IMR-90 (cell line): ENCODE results near the gene TM9SF4. TPM values are rescaled to one million over a fixed set of nuclear protein-coding genes. Genes with fewer than 3 reads are reported as not detected.

Experiments used
- ATAC-seq: fragments of 200-7000 bp; cut with Tn5 transposase; 2 replicates; pipeline ENCODE4 v1.9.1; 2020; ENCODE audit warnings: low read depth, mild to moderate bottlenecking, moderate library complexity
- BruUV-seq: library from RNA; stranded (reverse); fragments of 400-500 nt; replicated peaks from 2 replicates; lab custom pipeline; 2021; lab: Mats Ljungman, UMichigan
- CTCF ChIA-PET: fragments of 300-600 bp; formaldehyde crosslinking; extraction: SDS; loops from one replicate; lab custom pipeline; 2021; ENCODE audit warnings: antibody characterized with exemption; lab: Yijun Ruan, JAX
- POLR2A ChIA-PET: fragments of 300-600 bp; sonication (Branson Sonifier 250); formaldehyde crosslinking; loops from one replicate; lab custom pipeline; 2022; ENCODE audit warnings: antibody characterized with exemption; ENCODE audit not compliant: unreplicated experiment; lab: Charles Lee
- DNase-seq: peaks from one replicate; pipeline ENCODE4 v3.0.0; 2013
- H2AFZ ChIP-seq: replicated peaks from 2 replicates; pipeline ENCODE3; 2013; ENCODE audit warnings: low read length, mild to moderate bottlenecking; ENCODE audit not compliant: poor library complexity
- H2AK5ac ChIP-seq: 2 replicates; pipeline ENCODE4 v1.6.1; 2013; ENCODE audit warnings: low read depth, low read length, inconsistent platforms
- H2AK9ac ChIP-seq: replicated peaks from 2 replicates; pipeline ENCODE3; 2013; ENCODE audit warnings: mild to moderate bottlenecking, low read depth, low read length, moderate library complexity; ENCODE audit not compliant: poor library complexity
- H2BK120ac ChIP-seq: 2 replicates; pipeline ENCODE4 v1.6.1; 2013; ENCODE audit warnings: low read depth, low read length, inconsistent platforms
- H2BK15ac ChIP-seq: 3 replicates; pipeline ENCODE4 v1.6.1; 2013; ENCODE audit warnings: low read depth, low read length, inconsistent platforms
- H2BK20ac ChIP-seq: 2 replicates; pipeline ENCODE4 v1.6.1; 2013; ENCODE audit warnings: low read depth, mild to moderate bottlenecking, inconsistent platforms, low read length, moderate library complexity
- H2BK5ac ChIP-seq: 2 replicates; pipeline ENCODE4 v1.6.1; 2013; ENCODE audit warnings: mild to moderate bottlenecking, low read depth, low read length, inconsistent platforms; ENCODE audit not compliant: poor library complexity, severe bottlenecking
- H3K14ac ChIP-seq: replicated peaks from 2 replicates; pipeline ENCODE4 v1.6.1; 2013; ENCODE audit warnings: low read depth, low read length, inconsistent platforms
- H3K18ac ChIP-seq: 2 replicates; pipeline ENCODE4 v1.6.1; 2013; ENCODE audit warnings: low read depth, low read length, control low read depth
- H3K23ac ChIP-seq: 2 replicates; pipeline ENCODE4 v1.6.1; 2013; ENCODE audit warnings: low read depth, low read length, inconsistent platforms
- H3K27ac ChIP-seq: 2 replicates; pipeline ENCODE4 v1.5.1; 2013; ENCODE audit warnings: mild to moderate bottlenecking, control low read depth, low read length; ENCODE audit not compliant: insufficient read depth
- H3K27me3 ChIP-seq: 2 replicates; pipeline ENCODE4 v1.6.1; 2013; ENCODE audit warnings: low read length; ENCODE audit not compliant: control insufficient read depth, insufficient read depth
- H3K36me3 ChIP-seq: 2 replicates; pipeline ENCODE4 v1.6.1; 2013; ENCODE audit warnings: low read length, mixed read lengths; ENCODE audit not compliant: control insufficient read depth, insufficient read depth
- H3K4ac ChIP-seq: 2 replicates; pipeline ENCODE4 v1.6.1; 2013; ENCODE audit warnings: low read depth, low read length, inconsistent platforms
- H3K4me1 ChIP-seq: 2 replicates; pipeline ENCODE4 v1.6.1; 2013; ENCODE audit warnings: low read length, mixed read lengths; ENCODE audit not compliant: control insufficient read depth, insufficient read depth
- H3K4me2 ChIP-seq: 2 replicates; pipeline ENCODE4 v1.6.1; 2013; ENCODE audit warnings: low read depth, mild to moderate bottlenecking, control low read depth, low read length, moderate library complexity
- H3K4me3 ChIP-seq: 2 replicates; pipeline ENCODE4 v1.5.1; 2013; ENCODE audit warnings: low read depth, mild to moderate bottlenecking, control low read depth, low read length, moderate library complexity; ENCODE audit not compliant: insufficient read depth
- H3K56ac ChIP-seq: 2 replicates; pipeline ENCODE4 v1.6.1; 2013; ENCODE audit warnings: low read length, inconsistent platforms; ENCODE audit not compliant: insufficient read depth; ENCODE audit errors: extremely low read depth
- H3K79me1 ChIP-seq, 2 experiments: 2 replicates each; pipeline ENCODE4 v1.6.1; 2013; ENCODE audit warnings: low read length in 2 of 2, inconsistent platforms in 1 of 2, low read depth in 1 of 2
- H3K9ac ChIP-seq: 2 replicates; pipeline ENCODE4 v1.6.1; 2013; ENCODE audit warnings: low read depth, low read length, control low read depth
- H3K9me1 ChIP-seq: 2 replicates; pipeline ENCODE4 v1.6.1; 2013; ENCODE audit warnings: low read length, inconsistent platforms; ENCODE audit not compliant: insufficient read depth
- H3K9me3 ChIP-seq: 2 replicates; pipeline ENCODE4 v1.6.1; 2013; ENCODE audit warnings: low read length; ENCODE audit not compliant: control insufficient read depth, insufficient read depth
- H4K20me1 ChIP-seq: 2 replicates; pipeline ENCODE4 v1.6.1; 2013; ENCODE audit warnings: low read length, inconsistent platforms; ENCODE audit not compliant: insufficient read depth
- H4K5ac ChIP-seq: 2 replicates; pipeline ENCODE4 v1.6.1; 2013; ENCODE audit warnings: mild to moderate bottlenecking, low read depth, low read length, control low read depth
- H4K8ac ChIP-seq, 2 experiments: 2 replicates each; pipeline ENCODE4 v1.6.1; 2013; ENCODE audit warnings: low read depth in 2 of 2, low read length in 2 of 2, control low read depth in 1 of 2, inconsistent platforms in 1 of 2
- H4K91ac ChIP-seq: 2 replicates; pipeline ENCODE4 v1.6.1; 2013; ENCODE audit warnings: low read depth, low read length, inconsistent platforms; ENCODE audit not compliant: insufficient read depth
- CEBPB ChIP-seq: IDR thresholded peaks from 2 replicates; pipeline ENCODE4 v1.6.1; 2012; ENCODE audit warnings: low read depth, low read length, improper control_type of control experiment
- CHD1 ChIP-seq: IDR thresholded peaks from 2 replicates; pipeline ENCODE4 v1.6.1; 2012; ENCODE audit warnings: low read depth, low read length, improper control_type of control experiment
- CTCF ChIP-seq: conservative IDR thresholded peaks from 2 replicates; pipeline ENCODE4 v1.5.1; 2012; ENCODE audit warnings: mild to moderate bottlenecking, low read depth, low read length, improper control_type of control experiment
- MAFK ChIP-seq: IDR thresholded peaks from 2 replicates; pipeline ENCODE4 v1.6.1; 2012; ENCODE audit warnings: low read depth, low read length, improper control_type of control experiment
- MXI1 ChIP-seq: IDR thresholded peaks from 2 replicates; pipeline ENCODE4 v1.6.1; 2012; ENCODE audit warnings: low read depth, mild to moderate bottlenecking, low read length, moderate library complexity, borderline replicate concordance
- NFE2L2 ChIP-seq: fragments of 150-350 bp; IDR thresholded peaks from 2 replicates; pipeline ENCODE4 v1.6.1; 2016; ENCODE audit warnings: low read depth, mild to moderate bottlenecking, low read length
- POLR2A ChIP-seq: IDR thresholded peaks from 2 replicates; pipeline ENCODE4 v1.6.1; 2012; ENCODE audit warnings: mild to moderate bottlenecking, low read depth, low read length
- RFX5 ChIP-seq: IDR thresholded peaks from 2 replicates; pipeline ENCODE4 v1.8.0; 2012; ENCODE audit warnings: low read depth, mild to moderate bottlenecking, low read length, moderate library complexity
- SMC3 ChIP-seq: fragments of 150-350 bp; IDR thresholded peaks from 2 replicates; pipeline ENCODE4 v1.6.1; 2016; ENCODE audit warnings: low read depth, mild to moderate bottlenecking, antibody characterized with exemption, low read length, moderate library complexity
- WGBS, 2 experiments: methylation state at CpG; one replicate each; pipeline versions ENCODE4 v1.1.5 to v1.1.7; 2013; ENCODE audit warnings: missing lambda C conversion rate in 2 of 2; ENCODE audit not compliant: insufficient read length in 1 of 2; ENCODE audit errors: extremely low coverage in 2 of 2; 5-methylcytosine and 5-hydroxymethylcytosine counted together
- dilution Hi-C: fragments of 300-500 bp; cut with HindIII; formaldehyde crosslinking; loops from one replicate; pipeline ENCODE4 v1.14.3; 2018; ENCODE audit warnings: low sequenced_read_pairs; ENCODE audit not compliant: unreplicated experiment
- in situ Hi-C: fragments of 300-500 bp; cut with MboI; formaldehyde crosslinking; loops from 3 replicates; pipeline ENCODE4 v1.14.3; 2019; ENCODE audit warnings: low sequenced_read_pairs, inconsistent platforms, mixed read lengths
- intact Hi-C: fragments of 100-400 bp; cut with micrococcal nuclease; formaldehyde crosslinking; loops from 2 replicates; pipeline ENCODE4 v1.10.0; 2022
- polyA plus RNA-seq, 3 experiments: library from polyadenylated mRNA; depleted of rRNA; stranded (reverse); fragments of >200 nt; gene quantifications; 2 replicates each; pipeline ENCODE4 v1.2.3, GENCODE V29; 2012; ENCODE audit warnings: low replicate concordance in 1 of 3
- total RNA-seq: library from RNA; depleted of rRNA; stranded (reverse); fragments of >200 nt; gene quantifications from 2 replicates; pipeline ENCODE4 v1.2.3, GENCODE V29; 2012
- TF ChIP-seq, protein P1 (sequence below): fragments of 150-350 bp; IDR thresholded peaks from 2 replicates; pipeline ENCODE4 v1.6.1; 2016; ENCODE audit warnings: low read depth, mild to moderate bottlenecking, low read length, moderate library complexity, borderline replicate concordance

TM9SF4 gene
- total and polyA plus RNA-seq, 2 of the 4 experiments (the other 2 are of a cell fraction) = 35.3 to 59.1 TPM

DNA sequence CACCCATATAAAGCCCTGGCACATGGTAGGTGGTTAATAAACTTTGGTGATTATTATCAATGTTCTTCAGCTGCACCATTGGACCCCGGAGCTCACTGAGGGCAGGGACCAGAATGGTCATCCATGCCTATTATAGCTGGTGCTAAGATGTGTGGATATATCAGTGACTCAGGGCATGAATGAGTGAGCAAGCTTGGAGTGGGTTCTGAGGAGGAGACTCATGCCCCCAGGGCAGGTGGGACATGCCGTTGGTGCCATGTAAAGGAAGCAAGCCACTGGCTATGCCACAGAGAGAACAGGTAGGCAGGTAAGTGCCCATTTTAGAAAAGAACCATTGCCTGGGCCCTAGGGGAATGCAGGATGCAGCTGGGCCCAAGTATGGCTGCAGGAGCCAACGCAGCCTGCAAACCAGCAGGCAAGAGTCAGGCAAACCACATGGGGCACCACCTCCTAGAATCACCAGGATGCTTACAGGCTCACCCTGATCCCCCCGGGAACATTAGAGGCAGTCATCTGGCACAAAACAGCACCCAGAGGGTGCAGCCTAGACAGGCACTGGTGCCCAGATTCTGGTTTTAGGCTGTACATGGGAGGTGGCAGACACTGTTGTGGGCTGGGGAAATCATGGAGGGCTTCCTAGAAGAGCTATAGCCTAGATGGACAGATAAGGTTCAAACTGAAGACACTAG, 74.6 kb downstream of the TM9SF4 start:
- Histone ChIP-seq H3K18ac (no peak overlapping the region), H3K4me1 (no peaks in the 10 kb centered on the region; the same call in 1 of the 2 replicates), H4K91ac (no peak overlapping the region), H4K5ac (no peak overlapping the region), H3K56ac (no peak overlapping the region), H3K9me3 (no peaks in the 10 kb centered on the region), H4K8ac (no peak overlapping the region), H2BK5ac (no peak overlapping the region), H2BK120ac (no peak overlapping the region), H3K9me1 (peaks cover 7% of the 10 kb centered on the region), H3K14ac (no peak overlapping the region), H2BK15ac (no peak overlapping the region), H3K36me3 (no peaks in the 10 kb centered on the region), H2AK5ac (no peak overlapping the region), H3K79me1 (peaks cover 0 to 8% of the 10 kb centered on the region in 2 experiments; a peak in 1 of 4 replicates), H3K27ac (no peak overlapping the region), H3K4me3 (no peak overlapping the region), H3K4ac (no peak overlapping the region), H2AFZ (no peak overlapping the region), H2AK9ac (no peak overlapping the region), H3K4me2 (no peak overlapping the region), H3K9ac (no peak overlapping the region), H4K20me1 (no peaks in the 10 kb centered on the region), H3K23ac (no peak overlapping the region), H2BK20ac (no peak overlapping the region), H3K27me3 (no peaks in the 10 kb centered on the region)
- TF ChIP-seq CEBPB (no peak), SMC3 (no peak), MXI1 (no peak), NFE2L2 (no peak), RFX5 (no peak), CTCF (no peak), CHD1 (no peak), POLR2A (no peak), MAFK (no peak)
- TF ChIP-seq, protein P1, sequence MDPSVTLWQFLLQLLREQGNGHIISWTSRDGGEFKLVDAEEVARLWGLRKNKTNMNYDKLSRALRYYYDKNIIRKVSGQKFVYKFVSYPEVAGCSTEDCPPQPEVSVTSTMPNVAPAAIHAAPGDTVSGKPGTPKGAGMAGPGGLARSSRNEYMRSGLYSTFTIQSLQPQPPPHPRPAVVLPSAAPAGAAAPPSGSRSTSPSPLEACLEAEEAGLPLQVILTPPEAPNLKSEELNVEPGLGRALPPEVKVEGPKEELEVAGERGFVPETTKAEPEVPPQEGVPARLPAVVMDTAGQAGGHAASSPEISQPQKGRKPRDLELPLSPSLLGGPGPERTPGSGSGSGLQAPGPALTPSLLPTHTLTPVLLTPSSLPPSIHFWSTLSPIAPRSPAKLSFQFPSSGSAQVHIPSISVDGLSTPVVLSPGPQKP = no peak
- 100% methylated on average over 2 of the region's 4 CpGs; no CpG with 5 or more reads in 1 of the 2 experiments for WGBS, 2 experiments
- ATAC-seq (no peak), DNase-seq (no peak)
- POLR2A ChIA-PET = no interaction called here
- in situ Hi-C loops (no loop called here), dilution Hi-C loops (no loop called here), intact Hi-C loops (no loop called here)
- CTCF ChIA-PET = no interaction called here
- BruUV-seq = no TSS peak
